HG02943 (cell line): Measurements from ENCODE around the gene LAMA3.
A peak's percentile ranks its signal among the peaks of the same experiment; 100 is the strongest.

Experiments used
- ATAC-seq: cut with Tn5 transposase; IDR thresholded peaks from one replicate; pipeline ENCODE4 v1.9.1; 2021; ENCODE audit warnings: mild to moderate bottlenecking, low read depth, moderate library complexity; ENCODE audit not compliant: unreplicated experiment

LAMA3 gene

GRCh38 chr18:23927821-23928746, 238.8 kb downstream of the LAMA3 start:
- no peak for ATAC-seq

- no peak for ATAC-seq
Measured at GRCh38 chr18:23929362-23929930, 240.2 kb downstream of the LAMA3 start.

- ATAC-seq = no peak
Measured at GRCh38 chr18:23930002-23930401, 240.7 kb downstream of the LAMA3 start.

GRCh38 chr18:23932385-23933067, 243.3 kb downstream of the LAMA3 start:
- no peak for ATAC-seq

- ATAC-seq = no peak
Measured at GRCh38 chr18:23933407-23933806, 244.2 kb downstream of the LAMA3 start.

- ATAC-seq = no peak
Measured at GRCh38 chr18:23934252-23934651, 245.0 kb downstream of the LAMA3 start.

- ATAC-seq = no peak
Measured at GRCh38 chr18:23934863-23935262, 245.6 kb downstream of the LAMA3 start.

- ATAC-seq = no peak
Measured at GRCh38 chr18:23935804-23936203, 246.6 kb downstream of the LAMA3 start.

- ATAC-seq = no peak
Measured at GRCh38 chr18:23936381-23936958, 247.2 kb downstream of the LAMA3 start.

- no peak for ATAC-seq
Measured at GRCh38 chr18:23938043-23938756, 248.9 kb downstream of the LAMA3 start.

GRCh38 chr18:23938901-23939341, 249.7 kb downstream of the LAMA3 start:
- no peak for ATAC-seq

- ATAC-seq = no peak
Measured at GRCh38 chr18:23939366-23939765, 250.1 kb downstream of the LAMA3 start.

- no peak for ATAC-seq
Measured at GRCh38 chr18:23939896-23940295, 250.6 kb downstream of the LAMA3 start.

- ATAC-seq = no peak
Measured at GRCh38 chr18:23941791-23942190, 252.5 kb downstream of the LAMA3 start.

GRCh38 chr18:23943104-23943503, 253.9 kb downstream of the LAMA3 start:
- peak; percentile 87 for ATAC-seq

GRCh38 chr18:23943903-23944624, 254.8 kb downstream of the LAMA3 start:
- no peak for ATAC-seq

- no peak for ATAC-seq
Measured at GRCh38 chr18:23945416-23946079, 256.3 kb downstream of the LAMA3 start.

GRCh38 chr18:23949863-23950262, 260.6 kb downstream of the LAMA3 start:
- no peak for ATAC-seq

GRCh38 chr18:23950644-23951043, 261.4 kb downstream of the LAMA3 start:
- ATAC-seq = no peak
